A673 (cell line): ENCODE data around the gene TBC1D22A. TPM values are rescaled to one million over a fixed set of nuclear protein-coding genes. Genes with fewer than 3 reads are reported as not detected.

Source experiments
- BruUV-seq: library from RNA; stranded (reverse); fragments of 400-500 nt; replicated peaks from 2 replicates; lab custom pipeline; 2021; lab: Mats Ljungman, UMichigan
- CTCF ChIA-PET: fragments of 300-600 bp; sonication (Branson Sonifier 250); formaldehyde crosslinking; loops from one replicate; lab custom pipeline; 2022; ENCODE audit warnings: antibody characterized with exemption; lab: Charles Lee
- POLR2A ChIA-PET: fragments of 300-600 bp; sonication (Branson Sonifier 250); formaldehyde crosslinking; loops from one replicate; lab custom pipeline; 2022; ENCODE audit warnings: antibody characterized with exemption; ENCODE audit not compliant: low non-redundant PET; lab: Charles Lee
- DNase-seq: peaks from one replicate; pipeline ENCODE4 v3.0.0-alpha.2; 2015; ENCODE audit warnings: low spot score
- H3K27ac ChIP-seq: fragments of 200-600 bp; sonication (generic); 2 replicates; pipeline ENCODE4 v1.5.1; 2016; ENCODE audit warnings: mixed run types, low read depth, mild to moderate bottlenecking, mixed read lengths, antibody characterized with exemption, low read length; ENCODE audit not compliant: poor library complexity, severe bottlenecking
- H3K27me3 ChIP-seq: fragments of 200-600 bp; sonication (generic); replicated peaks from 2 replicates; pipeline ENCODE4 v1.6.1; 2017; ENCODE audit warnings: mixed run types, low read depth, mild to moderate bottlenecking, mixed read lengths, antibody characterized with exemption, low read length; ENCODE audit not compliant: insufficient read depth, poor library complexity
- H3K36me3 ChIP-seq: fragments of 200-600 bp; sonication (generic); 2 replicates; pipeline ENCODE4 v1.6.1; 2016; ENCODE audit warnings: mixed run types, mild to moderate bottlenecking, mixed read lengths, antibody characterized with exemption, low read length; ENCODE audit not compliant: insufficient read depth, poor library complexity, severe bottlenecking
- H3K4me1 ChIP-seq: fragments of 200-600 bp; sonication (generic); 2 replicates; pipeline ENCODE4 v1.6.1; 2017; ENCODE audit warnings: mixed run types, mild to moderate bottlenecking, mixed read lengths, antibody characterized with exemption, low read length; ENCODE audit not compliant: insufficient read depth, poor library complexity, severe bottlenecking
- H3K4me3 ChIP-seq: fragments of 200-600 bp; sonication (generic); 2 replicates; pipeline ENCODE4 v1.5.1; 2016; ENCODE audit warnings: low read depth, mixed run types, mild to moderate bottlenecking, mixed read lengths, low read length; ENCODE audit not compliant: poor library complexity, severe bottlenecking
- H3K9me3 ChIP-seq: fragments of 200-600 bp; sonication (generic); 2 replicates; pipeline ENCODE4 v1.6.1; 2016; ENCODE audit warnings: mixed run types, low read depth, mild to moderate bottlenecking, mixed read lengths, antibody characterized with exemption, low read length; ENCODE audit not compliant: poor library complexity, severe bottlenecking
- CTCF ChIP-seq: fragments of 300-800, 200-600 bp; sonication (generic); conservative IDR thresholded peaks from 2 replicates; pipeline ENCODE4 v1.5.1; 2017; ENCODE audit warnings: low read depth, mild to moderate bottlenecking, antibody characterized with exemption, low read length, moderate library complexity, mixed read lengths
- EZH2 ChIP-seq: fragments of 200-600 bp; sonication (generic); IDR thresholded peaks from 2 replicates; pipeline ENCODE4 v1.6.1; 2017; ENCODE audit warnings: borderline replicate concordance, low read depth, mild to moderate bottlenecking, mixed read lengths, antibody characterized with exemption, low read length; ENCODE audit not compliant: poor library complexity, severe bottlenecking
- intact Hi-C: fragments of 100-400 bp; cut with micrococcal nuclease; formaldehyde crosslinking; loops from one replicate; pipeline ENCODE4 v1.10.0; 2022; ENCODE audit not compliant: unreplicated experiment
- total RNA-seq: library from RNA; stranded (reverse); gene quantifications from 2 replicates; pipeline ENCODE4 v1.2.3, GENCODE V29; 2021

Gene TBC1D22A
- total RNA-seq, 1 experiment from 2014 or later, result 22.5 TPM

GRCh38 chr22:47142427-47143046 is 380.1 kb downstream of the TBC1D22A start:
- Histone ChIP-seq H3K27ac (no peak overlapping the region), H3K27me3 (no peaks in the 10 kb centered on the region), H3K4me3 (no peak overlapping the region), H3K9me3 (no peaks in the 10 kb centered on the region), H3K36me3 (no peaks in the 10 kb centered on the region), H3K4me1 (no peaks in the 10 kb centered on the region)
- intact Hi-C loops, result no loop called here
- no peak for DNase-seq
- ChIA-PET POLR2A (no interaction called here), CTCF (no interaction called here)
- no TSS peak for BruUV-seq
- no peak for TF ChIP-seq EZH2
- no peak for TF ChIP-seq CTCF

GRCh38 chr22:47143249-47143938 is 380.9 kb downstream of the TBC1D22A start:
- no TSS peak for BruUV-seq
- no peaks in the 10 kb centered on the region for H3K27me3 ChIP-seq
- no peak for DNase-seq
- H3K4me1 ChIP-seq, result no peaks in the 10 kb centered on the region
- CTCF ChIA-PET, result no interaction called here
- no peaks in the 10 kb centered on the region for H3K36me3 ChIP-seq
- no peak overlapping the region for H3K27ac ChIP-seq
- no peaks in the 10 kb centered on the region for H3K9me3 ChIP-seq
- intact Hi-C loops, result no loop called here
- no peak for TF ChIP-seq EZH2
- TF ChIP-seq CTCF, result no peak
- POLR2A ChIA-PET, result no interaction called here
- no peak overlapping the region for H3K4me3 ChIP-seq

- intact Hi-C loops, result no loop called here
- Histone ChIP-seq H3K4me1 (no peaks in the 10 kb centered on the region), H3K36me3 (no peaks in the 10 kb centered on the region), H3K9me3 (no peaks in the 10 kb centered on the region), H3K4me3 (no peak overlapping the region), H3K27me3 (no peaks in the 10 kb centered on the region), H3K27ac (no peak overlapping the region)
- no TSS peak for BruUV-seq
- ChIA-PET CTCF (no interaction called here), POLR2A (no interaction called here)
- no peak for DNase-seq
- TF ChIP-seq CTCF (no peak), EZH2 (no peak)
Measured at GRCh38 chr22:47144076-47144765, 381.8 kb downstream of the TBC1D22A start.
